Left hindlimb (tissue), 1 donor: ENCODE measurements around the gene NHEJ1.
"Not testable (repeated sequence)": the region's sequence is repeated elsewhere in the genome, so short reads cannot be mapped to it uniquely, and the experiment has no call there.

ENCODE experiments used
- DNase-seq: peaks from one replicate; pipeline ENCODE4 v3.0.0-alpha.2; 2018

Gene NHEJ1

GRCh38 chr2:219160186-219161017, at the start of gene NHEJ1:
TSS of gene NHEJ1 (minus strand) at chr2:219160815. CDS start at chr2:219158362, 2,453 bp downstream.
- DNase-seq: peak; percentile 95

GRCh38 chr2:219209236-219210195, 48.9 kb upstream of the NHEJ1 start:
- DNase-seq: no peak

GRCh38 chr2:219207884-219208740, 47.5 kb upstream of the NHEJ1 start:
- no peak for DNase-seq

DNA sequence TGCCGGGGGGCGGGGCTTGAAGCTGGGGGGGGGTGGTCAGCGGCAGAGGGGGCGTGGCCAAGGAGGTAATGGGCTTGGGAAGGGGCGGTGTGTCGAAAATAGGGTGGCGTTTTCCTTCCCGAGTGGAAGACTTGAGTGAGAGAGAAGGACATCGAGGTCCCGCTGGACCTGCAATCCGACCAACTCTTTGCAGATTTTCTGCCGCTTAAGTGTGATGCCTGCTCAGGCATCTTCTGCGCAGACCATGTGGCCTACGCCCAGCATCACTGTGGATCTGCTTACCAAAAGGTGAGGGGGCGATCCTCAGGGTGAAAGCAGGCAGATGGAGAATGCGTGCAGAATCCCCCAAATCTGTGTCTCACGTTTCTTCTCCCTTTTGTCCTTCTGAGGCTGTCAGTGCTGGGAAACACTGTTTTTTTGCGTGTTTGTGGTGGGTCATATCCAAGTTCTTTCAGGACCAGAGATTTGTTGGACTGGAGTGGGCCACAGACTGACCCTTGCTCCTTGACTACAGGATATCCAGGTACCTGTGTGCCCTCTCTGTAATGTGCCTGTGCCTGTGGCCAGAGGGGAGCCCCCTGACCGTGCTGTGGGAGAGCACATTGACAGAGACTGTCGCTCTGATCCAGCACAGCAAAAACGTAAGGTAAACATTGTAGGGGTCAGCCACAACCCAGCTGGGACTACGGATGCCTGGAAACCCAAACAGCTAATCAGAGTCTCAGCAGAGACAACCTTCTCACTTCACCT, 46.7 kb upstream of the NHEJ1 start:
- DNase-seq: no peak

DNA sequence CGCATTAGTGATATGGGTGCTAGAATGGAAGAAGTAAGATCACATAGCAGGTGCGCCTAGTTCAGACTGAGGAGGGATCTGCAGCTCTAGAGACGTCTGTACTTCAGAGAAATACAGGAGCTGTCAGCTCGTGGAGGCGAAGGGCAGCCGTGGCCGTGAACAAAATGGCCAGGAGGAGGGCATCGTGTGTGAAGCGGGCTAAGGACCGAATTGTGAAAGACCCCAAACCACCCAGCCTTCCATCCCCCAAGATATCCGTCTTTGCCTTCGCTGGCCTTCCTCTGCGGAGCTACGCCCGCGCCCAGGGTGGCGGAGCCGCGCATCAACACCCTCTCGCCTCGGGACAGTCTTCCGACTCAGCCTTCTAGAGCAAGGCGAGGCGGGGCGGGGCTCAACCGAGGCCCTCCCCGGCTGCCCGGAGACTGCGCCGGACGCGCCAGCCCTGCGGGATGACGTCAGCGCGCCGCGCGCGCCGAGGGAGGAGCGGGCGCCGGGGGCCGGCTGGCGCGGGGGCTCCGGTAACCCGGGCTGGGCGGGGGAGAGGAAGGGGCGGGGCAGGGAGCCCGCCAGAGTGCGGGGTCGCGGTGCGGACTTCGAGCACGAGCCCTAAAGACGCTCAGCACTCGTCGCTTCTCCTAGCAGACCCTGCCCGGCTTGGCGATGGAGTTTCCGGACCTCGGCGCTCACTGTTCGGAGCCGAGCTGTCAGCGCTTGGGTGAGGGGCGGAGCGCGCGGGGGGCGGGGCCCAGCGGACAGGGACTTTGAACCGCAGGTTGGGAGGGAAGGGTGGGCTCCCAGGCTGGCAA, 45.9 kb upstream of the NHEJ1 start, which contains the start of gene ZFAND2B:
TSS of gene ZFAND2B (plus strand) at position 455 of the 806 bp plus-strand sequence. CDS start at position 661, 206 bp downstream.
- peak; percentile 96 for DNase-seq

GRCh38 chr2:219205981-219206327, 45.3 kb upstream of the NHEJ1 start:
- DNase-seq: no peak

GRCh38 chr2:219205165-219205538, 44.5 kb upstream of the NHEJ1 start:
- DNase-seq: no peak

- DNase-seq: no peak
Observed at GRCh38 chr2:219204425-219205164, 44.0 kb upstream of the NHEJ1 start.

DNA sequence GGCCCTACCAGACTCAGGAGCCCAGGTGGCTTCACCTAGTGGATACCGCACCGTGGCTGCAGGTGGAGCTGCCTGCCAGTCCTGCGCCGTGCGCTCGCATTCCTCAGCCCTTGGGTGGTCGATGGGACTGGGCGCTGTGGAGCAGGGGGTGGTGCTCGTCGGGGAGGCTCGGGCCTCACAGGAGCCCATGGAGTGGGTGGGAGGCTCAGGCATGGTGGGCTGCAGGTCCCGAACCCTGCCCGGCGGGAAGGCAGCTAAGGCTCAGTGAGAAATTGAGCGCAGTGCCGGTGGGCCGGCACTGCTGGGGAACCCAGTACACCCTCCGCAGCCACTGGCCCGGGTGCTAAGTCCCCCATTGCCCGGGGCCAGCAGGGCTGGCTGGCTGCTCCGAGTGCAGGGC, 40.7 kb upstream of the NHEJ1 start:
- not testable (repeated sequence) for DNase-seq

- not testable (repeated sequence) for DNase-seq
Observed at GRCh38 chr2:219200502-219201326, 40.1 kb upstream of the NHEJ1 start.

DNA sequence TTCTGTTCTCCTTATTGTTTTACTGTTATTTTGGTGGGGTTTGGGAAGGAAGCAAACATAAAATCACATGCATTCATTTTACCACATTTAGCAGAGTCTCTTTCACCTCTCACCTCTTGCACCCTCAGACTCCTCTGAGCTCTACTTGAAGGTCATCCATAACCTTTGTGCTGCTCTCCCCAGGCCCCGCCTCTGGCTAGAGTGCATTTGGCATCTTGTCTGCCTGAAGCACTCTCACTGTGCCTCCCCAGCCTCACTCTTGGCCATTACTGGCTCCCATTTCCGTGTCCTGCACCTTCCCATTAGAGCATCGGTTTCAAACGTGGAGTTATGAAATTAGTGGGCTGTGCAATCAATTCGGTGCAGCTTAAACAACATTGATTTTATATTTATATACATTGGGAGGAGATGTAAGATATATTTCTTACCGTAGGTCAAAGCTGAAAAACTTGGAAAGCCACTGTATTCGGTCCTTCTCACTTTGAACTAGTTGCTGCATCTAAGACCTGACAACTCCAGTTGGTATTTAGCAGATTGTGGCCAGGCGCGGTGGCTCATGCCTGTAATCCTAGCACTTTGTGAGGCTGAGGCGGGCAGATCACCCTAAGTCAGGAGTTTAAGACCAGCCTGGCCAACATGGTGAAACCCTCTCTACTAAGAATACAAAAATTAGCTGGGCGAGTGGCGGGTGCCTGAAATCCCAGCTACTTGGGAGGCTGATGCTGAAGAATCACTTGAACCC, 39.0 kb upstream of the NHEJ1 start:
- no peak for DNase-seq

DNA sequence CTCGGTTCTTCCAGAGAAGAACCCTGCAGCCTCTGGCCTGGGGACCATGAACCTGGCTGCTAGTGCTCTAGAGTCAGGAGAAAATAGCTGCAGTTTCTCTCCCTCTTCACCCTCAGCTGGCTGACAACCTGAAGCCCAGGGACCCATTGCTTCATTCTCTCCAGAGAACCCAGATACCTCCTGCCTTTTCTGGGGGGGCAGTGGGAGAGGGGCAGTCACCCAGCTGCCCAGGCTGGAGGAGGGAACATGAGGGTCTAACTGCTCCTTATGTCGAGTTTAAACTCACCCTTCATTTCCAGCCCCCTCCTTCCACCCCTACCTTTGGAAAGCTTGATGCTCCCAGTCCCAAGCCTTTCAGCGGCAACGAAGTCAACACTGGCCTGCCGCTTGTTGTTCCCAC, 38.4 kb upstream of the NHEJ1 start:
- DNase-seq: no peak

DNA sequence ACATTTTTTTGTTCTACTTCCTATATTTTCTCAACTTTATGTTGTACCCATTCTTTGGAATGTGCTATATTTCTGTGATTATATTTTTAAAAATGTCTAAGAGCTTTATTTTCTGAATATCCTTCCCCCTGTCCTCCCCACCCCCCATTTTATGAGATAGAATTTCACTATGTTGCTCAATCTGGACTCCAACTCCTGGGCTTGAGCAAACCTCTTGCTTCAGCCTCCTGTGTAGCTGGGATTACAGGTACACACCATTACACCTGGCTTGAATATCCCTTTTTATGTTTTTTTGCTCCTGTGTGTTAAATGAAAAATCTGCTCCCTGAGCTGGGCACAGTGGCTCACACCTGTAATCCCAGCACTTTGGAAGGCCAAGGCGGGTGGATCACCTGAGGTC, 36.8 kb upstream of the NHEJ1 start:
- DNase-seq: no peak

DNA sequence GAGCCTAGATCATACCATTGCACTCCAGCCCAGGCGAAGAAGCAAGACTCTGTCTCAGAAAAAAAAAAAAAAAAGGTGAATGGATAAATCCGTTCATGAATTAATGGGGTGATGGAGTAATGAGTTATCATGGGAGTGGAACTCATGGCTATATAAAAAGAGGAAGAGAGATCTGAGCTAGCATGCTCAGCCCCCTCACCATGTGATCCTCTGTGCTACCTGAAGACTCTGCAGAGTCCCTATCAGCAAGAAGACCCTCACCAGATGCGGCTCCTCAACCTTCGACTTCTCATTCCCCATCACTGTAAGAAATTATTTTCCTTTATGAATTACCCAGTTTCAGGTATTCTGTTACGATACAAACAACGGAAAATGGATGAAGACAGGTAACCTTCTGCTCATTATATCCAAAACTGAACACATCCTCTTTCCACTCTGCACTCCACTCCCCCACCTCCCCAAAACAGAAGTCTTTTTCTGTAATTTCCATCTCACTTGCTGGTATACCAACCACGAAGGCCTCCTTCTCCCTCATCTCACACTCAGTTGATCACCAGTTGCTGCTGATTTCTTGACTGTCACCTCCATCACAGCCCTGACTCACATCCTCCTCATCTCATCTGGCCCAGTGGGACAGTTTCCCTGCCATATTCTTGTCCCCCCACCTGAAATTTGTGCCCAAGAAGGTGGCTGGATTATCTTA, 26.3 kb upstream of the NHEJ1 start:
- DNase-seq: no peak

- DNase-seq: no peak
Observed at GRCh38 chr2:219184121-219184520, 23.5 kb upstream of the NHEJ1 start.

GRCh38 chr2:219183151-219183772, 22.6 kb upstream of the NHEJ1 start:
- no peak for DNase-seq
